Activated CD4-positive, alpha-beta memory T cell treated with anti-CD3 and anti-CD28 coated beads, Interleukin-2, amount 10 ng/mL, durations not matched to agents 7 days and 5 days (primary cell): ENCODE results near the gene GLI1. TPM values are rescaled to one million over a fixed set of nuclear protein-coding genes. Genes with fewer than 3 reads are reported as not detected.
A peak's percentile ranks its signal among the peaks of the same experiment; 100 is the strongest.
"Not testable (repeated sequence)": the region's sequence is repeated elsewhere in the genome, so short reads cannot be mapped to it uniquely, and the experiment has no call there.

Experiments used
- CTCF ChIA-PET: fragments of 350-600 bp; sonication (Branson Sonifier 250); formaldehyde crosslinking; loops from one replicate; lab custom pipeline; 2021; ENCODE audit warnings: antibody characterized with exemption, inconsistent platforms; lab: Charles Lee
- POLR2A ChIA-PET: fragments of 350-600 bp; sonication (Branson Sonifier 250); formaldehyde crosslinking; loops from one replicate; lab custom pipeline; 2021; ENCODE audit warnings: antibody characterized with exemption; lab: Charles Lee
- DNase-seq: peaks from one replicate; pipeline ENCODE4 v3.0.0-alpha.2; 2020
- H3K27ac Mint-ChIP-seq: one replicate; pipeline ENCODE4 v1.8.0; 2021; ENCODE audit warnings: mild to moderate bottlenecking, mixed read lengths
- H3K27me3 Mint-ChIP-seq: one replicate; pipeline ENCODE4 v1.8.0; 2021; ENCODE audit warnings: mixed read lengths
- H3K36me3 Mint-ChIP-seq: one replicate; pipeline ENCODE4 v1.8.0; 2021; ENCODE audit warnings: low read depth, mixed read lengths
- H3K4me1 Mint-ChIP-seq: one replicate; pipeline ENCODE4 v1.8.0; 2021; ENCODE audit warnings: mixed read lengths
- H3K4me3 Mint-ChIP-seq: one replicate; pipeline ENCODE4 v1.8.0; 2021; ENCODE audit warnings: mild to moderate bottlenecking, mixed read lengths
- H3K9me3 Mint-ChIP-seq: one replicate; pipeline ENCODE4 v1.8.0; 2021; ENCODE audit warnings: mixed read lengths
- total RNA-seq, 2 experiments: library from RNA; stranded (reverse); gene quantifications; one replicate each; pipeline ENCODE4 v1.2.3, GENCODE V29; 2021

The GLI1 gene
- total RNA-seq, 2 experiments from 2014 or later = 0.30 to 0.48 TPM

GRCh38 chr12:57481671-57482070 lies 22.1 kb downstream of the GLI1 start:
- H3K27ac Mint-ChIP-seq = peak overlapping the region; percentile 55
- no peaks in the 10 kb centered on the region for H3K9me3 Mint-ChIP-seq
- peaks cover 36% of the 10 kb centered on the region for H3K36me3 Mint-ChIP-seq
- no peak for DNase-seq
- H3K4me1 Mint-ChIP-seq = peaks cover 42% of the 10 kb centered on the region
- no peaks in the 10 kb centered on the region for H3K27me3 Mint-ChIP-seq
- CTCF ChIA-PET = interaction anchor here (15.2 kb wide), 1 partner anchor 20 kb away, joined by 204 read pairs; the partner anchor contains the start of gene GLI1
- POLR2A ChIA-PET = no interaction called here
- H3K4me3 Mint-ChIP-seq = no peak overlapping the region

- Mint-ChIP-seq H3K4me3 (no peak overlapping the region), H3K36me3 (peaks cover 25% of the 10 kb centered on the region), H3K27ac (no peak overlapping the region), H3K9me3 (no peaks in the 10 kb centered on the region), H3K4me1 (peaks cover 46% of the 10 kb centered on the region), H3K27me3 (no peaks in the 10 kb centered on the region)
- CTCF ChIA-PET = no interaction called here
- no peak for DNase-seq
- POLR2A ChIA-PET = no interaction called here
These were observed 23.9 kb downstream of the GLI1 start for GRCh38 chr12:57483466-57483865.

GRCh38 chr12:57485695-57486094 lies 26.1 kb downstream of the GLI1 start:
- Mint-ChIP-seq H3K27ac (no peak overlapping the region), H3K4me3 (no peak overlapping the region), H3K36me3 (peaks cover 36% of the 10 kb centered on the region), H3K4me1 (peaks cover 42% of the 10 kb centered on the region), H3K9me3 (no peaks in the 10 kb centered on the region), H3K27me3 (no peaks in the 10 kb centered on the region)
- ChIA-PET POLR2A (interaction anchor here (6.9 kb wide), 1 partner anchor 7 kb away, joined by 47 read pairs; the partner anchor contains the start of gene ARHGAP9), CTCF (interaction anchor here (3.5 to 5.5 kb wide), 2 partner anchors 9 to 26 kb away, joined by 16 to 42 read pairs; partner anchors contain the start of gene GLI1)
- no peak for DNase-seq

GRCh38 chr12:57487055-57487596 lies 27.5 kb downstream of the GLI1 start:
- H3K9me3 Mint-ChIP-seq = no peaks in the 10 kb centered on the region
- H3K27ac Mint-ChIP-seq = peak overlapping the region; percentile 78
- H3K4me1 Mint-ChIP-seq = peaks cover 38% of the 10 kb centered on the region
- peak overlapping the region; percentile 86 for H3K4me3 Mint-ChIP-seq
- no peaks in the 10 kb centered on the region for H3K27me3 Mint-ChIP-seq
- POLR2A ChIA-PET = interaction anchor here (1.1 to 6.9 kb wide), 6 partner anchors 8 to 57 kb away, joined by 3 to 47 read pairs (median 7); partner anchors contain the start of genes ARHGAP9 and DDIT3
- CTCF ChIA-PET = interaction anchor here (0.5 to 5.5 kb wide), 3 partner anchors 10 to 63 kb away, joined by 3 to 42 read pairs (median 16); partner anchors contain the start of gene GLI1
- no peak for DNase-seq
- peaks cover 43% of the 10 kb centered on the region for H3K36me3 Mint-ChIP-seq

- ChIA-PET CTCF (interaction anchor here (3.5 to 5.5 kb wide), 2 partner anchors 11 to 28 kb away, joined by 16 to 42 read pairs; partner anchors contain the start of gene GLI1), POLR2A (interaction anchor here (1.1 to 6.9 kb wide), 8 partner anchors 9 to 57 kb away, joined by 3 to 47 read pairs (median 6); partner anchors contain the start of genes ARHGAP9 and DDIT3)
- no peaks in the 10 kb centered on the region for H3K27me3 Mint-ChIP-seq
- peak; percentile 95 for DNase-seq
- peak within 1 kb of the TSS; percentile 86 for H3K4me3 Mint-ChIP-seq
- H3K4me1 Mint-ChIP-seq = peaks cover 39% of the 10 kb centered on the region
- H3K27ac Mint-ChIP-seq = peak within 1 kb of the TSS; percentile 78
- peaks cover 48% of the 10 kb centered on the region for H3K36me3 Mint-ChIP-seq
- no peaks in the 10 kb centered on the region for H3K9me3 Mint-ChIP-seq
These were observed 28.2 kb downstream of the GLI1 start, which contains the start of gene MARS1 for GRCh38 chr12:57487597-57488401. Gene MARS1, plus strand, starts transcription at chr12:57488068. Its CDS starts 23 bp downstream, at chr12:57488091.

DNA sequence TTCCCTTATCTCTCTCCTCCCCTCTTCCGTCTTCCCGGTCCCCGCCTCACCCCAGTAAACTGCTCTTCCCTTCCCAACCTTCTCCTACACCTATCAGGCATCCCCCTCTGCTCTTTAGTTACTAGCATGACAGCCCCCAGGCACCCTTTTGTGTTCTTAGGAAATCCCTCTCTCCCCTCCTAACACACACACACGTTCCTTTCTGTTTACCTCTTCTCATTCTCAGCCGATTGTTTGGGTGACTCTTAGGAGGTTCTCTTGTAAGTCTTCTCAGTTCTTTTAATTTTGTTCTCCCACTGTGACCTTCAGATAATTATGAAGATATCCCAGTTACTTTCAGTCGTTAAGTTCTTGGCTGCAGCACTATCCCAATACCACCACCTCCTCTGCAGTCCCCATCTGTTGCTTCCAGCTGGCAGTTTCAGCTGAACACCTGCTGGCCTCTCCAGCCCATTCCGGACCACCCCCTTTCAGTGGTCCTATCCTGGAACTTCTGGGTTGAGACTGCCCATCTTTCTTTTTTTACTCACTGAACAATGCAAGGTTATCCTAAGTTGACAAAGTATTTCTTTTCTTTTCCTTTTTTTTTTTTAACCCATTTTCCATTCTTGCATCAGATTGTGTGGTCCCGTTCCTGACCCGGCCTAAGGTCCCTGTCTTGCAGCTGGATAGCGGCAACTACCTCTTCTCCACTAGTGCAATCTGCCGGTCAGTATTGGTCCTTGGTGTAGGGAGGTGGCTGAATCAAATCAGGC lies 29.0 kb downstream of the GLI1 start:
- no peaks in the 10 kb centered on the region for H3K27me3 Mint-ChIP-seq
- peaks cover 51% of the 10 kb centered on the region for H3K36me3 Mint-ChIP-seq
- no peak for DNase-seq
- peaks cover 36% of the 10 kb centered on the region for H3K4me1 Mint-ChIP-seq
- H3K9me3 Mint-ChIP-seq = no peaks in the 10 kb centered on the region
- peak overlapping the region; percentile 86 for H3K4me3 Mint-ChIP-seq
- POLR2A ChIA-PET = interaction anchor here (1.0 to 6.9 kb wide), 8 partner anchors 10 to 56 kb away, joined by 3 to 47 read pairs (median 6); partner anchors contain the start of genes ARHGAP9 and DDIT3
- CTCF ChIA-PET = interaction anchor here (3.5 to 5.5 kb wide), 2 partner anchors 11 to 29 kb away, joined by 16 to 42 read pairs; partner anchors contain the start of gene GLI1
- H3K27ac Mint-ChIP-seq = peak overlapping the region; percentile 78

- peak overlapping the region; percentile 86 for H3K4me3 Mint-ChIP-seq
- DNase-seq = no peak
- no peaks in the 10 kb centered on the region for H3K27me3 Mint-ChIP-seq
- H3K9me3 Mint-ChIP-seq = no peaks in the 10 kb centered on the region
- ChIA-PET POLR2A (interaction anchor here (1.0 to 6.9 kb wide), 6 partner anchors 10 to 55 kb away, joined by 3 to 47 read pairs (median 7); partner anchors contain the start of genes ARHGAP9 and DDIT3), CTCF (interaction anchor here (5.5 kb wide), 1 partner anchor 12 kb away, joined by 42 read pairs; no protein-coding TSS in a partner anchor)
- H3K36me3 Mint-ChIP-seq = peaks cover 51% of the 10 kb centered on the region
- peaks cover 36% of the 10 kb centered on the region for H3K4me1 Mint-ChIP-seq
- peak overlapping the region; percentile 78 for H3K27ac Mint-ChIP-seq
These were observed 29.6 kb downstream of the GLI1 start for GRCh38 chr12:57489157-57489641.

GRCh38 chr12:57490126-57490525 lies 30.5 kb downstream of the GLI1 start:
- Mint-ChIP-seq H3K36me3 (peaks cover 55% of the 10 kb centered on the region), H3K27ac (no peak overlapping the region), H3K27me3 (no peaks in the 10 kb centered on the region), H3K9me3 (no peaks in the 10 kb centered on the region), H3K4me3 (no peak overlapping the region), H3K4me1 (peaks cover 36% of the 10 kb centered on the region)
- CTCF ChIA-PET = interaction anchor here (1.3 to 5.5 kb wide), 3 partner anchors 13 to 38 kb away, joined by 3 to 42 read pairs (median 4); no protein-coding TSS in a partner anchor
- POLR2A ChIA-PET = interaction anchor here (1.3 to 6.9 kb wide), 2 partner anchors 11 to 16 kb away, joined by 3 to 47 read pairs; partner anchors contain the start of gene ARHGAP9
- no peak for DNase-seq

DNA sequence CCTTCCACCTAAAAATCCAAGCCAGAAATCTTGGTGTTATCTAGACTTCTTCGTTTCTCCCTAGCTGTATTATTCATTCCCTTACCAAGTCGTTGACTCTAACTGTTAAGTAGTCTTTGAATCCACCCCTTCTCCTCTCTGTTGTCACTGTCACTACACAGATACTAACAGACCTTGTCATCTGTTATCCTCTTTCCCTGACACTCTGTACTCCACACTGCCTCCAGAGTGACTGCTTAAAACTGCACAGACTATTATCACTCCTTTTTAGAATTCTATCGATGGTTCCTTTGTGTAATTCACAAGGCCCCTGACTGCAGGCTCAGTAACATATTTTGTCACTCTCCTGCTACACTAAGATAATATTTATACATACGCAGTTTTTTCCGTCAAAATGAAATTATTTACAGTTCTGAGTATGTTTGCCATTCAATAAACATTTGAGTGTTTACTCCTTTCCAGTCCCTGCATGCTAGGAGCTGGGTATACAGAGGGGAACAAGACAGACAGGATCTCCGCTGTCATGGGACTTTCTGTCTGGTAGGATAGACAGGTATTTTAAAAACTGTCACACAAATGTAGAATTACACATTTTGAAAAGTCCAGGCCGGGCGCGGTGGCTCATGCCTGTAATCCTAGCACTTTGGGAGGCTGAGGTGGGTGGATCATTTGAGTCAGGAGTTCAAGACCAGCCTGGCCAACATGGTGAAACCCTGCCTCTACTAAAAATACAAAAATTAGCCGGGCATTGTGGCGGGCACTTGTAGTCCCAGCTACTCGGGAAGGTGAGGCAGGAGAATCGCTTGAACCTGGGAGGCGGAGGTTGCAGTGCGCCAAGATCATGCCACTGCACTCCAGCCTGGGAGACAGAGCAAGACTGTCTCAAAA lies 32.1 kb downstream of the GLI1 start:
- Mint-ChIP-seq H3K9me3 (no peaks in the 10 kb centered on the region), H3K27ac (peak overlapping the region; percentile 58), H3K4me3 (no peak overlapping the region), H3K4me1 (peaks cover 36% of the 10 kb centered on the region), H3K36me3 (peaks cover 66% of the 10 kb centered on the region), H3K27me3 (no peaks in the 10 kb centered on the region)
- POLR2A ChIA-PET = interaction anchor here (1.3 to 6.9 kb wide), 4 partner anchors 13 to 29 kb away, joined by 3 to 47 read pairs (median 4); partner anchors contain the start of genes ARHGAP9 and DDIT3
- CTCF ChIA-PET = interaction anchor here (0.6 to 1.8 kb wide), 5 partner anchors 17 to 39 kb away, joined by 3 to 4 read pairs (median 4); no protein-coding TSS in a partner anchor
- DNase-seq = no peak

GRCh38 chr12:57495051-57495701 lies 35.6 kb downstream of the GLI1 start:
- CTCF ChIA-PET, H3K27me3 Mint-ChIP-seq, H3K4me3 Mint-ChIP-seq, H3K27ac Mint-ChIP-seq, DNase-seq, H3K9me3 Mint-ChIP-seq, POLR2A ChIA-PET: not testable (repeated sequence)
- Mint-ChIP-seq H3K4me1 (peaks cover 14% of the 10 kb centered on the region), H3K36me3 (peaks cover 74% of the 10 kb centered on the region)
